HG02885 (cell line): Measurements from ENCODE around the gene AFF1.

Source experiments
- ATAC-seq: cut with Tn5 transposase; IDR thresholded peaks from one replicate; pipeline ENCODE4 v1.9.1; 2021; ENCODE audit warnings: mild to moderate bottlenecking; ENCODE audit not compliant: unreplicated experiment, poor library complexity

Gene AFF1

GRCh38 chr4:87100168-87100567 is 165.4 kb downstream of the AFF1 start:
- ATAC-seq = no peak

- ATAC-seq = no peak
Measured at GRCh38 chr4:87101543-87102199, 166.9 kb downstream of the AFF1 start.

- no peak for ATAC-seq
Measured at GRCh38 chr4:87103086-87103485, 168.3 kb downstream of the AFF1 start.

GRCh38 chr4:87103691-87104187 is 168.9 kb downstream of the AFF1 start:
- ATAC-seq = no peak

- ATAC-seq = no peak
Measured at GRCh38 chr4:87105101-87105845, 170.5 kb downstream of the AFF1 start.

GRCh38 chr4:87108142-87108546 is 173.3 kb downstream of the AFF1 start:
- no peak for ATAC-seq

- ATAC-seq = no peak
Measured at GRCh38 chr4:87109121-87109520, 174.3 kb downstream of the AFF1 start.

GRCh38 chr4:87109945-87110344 is 175.1 kb downstream of the AFF1 start:
- no peak for ATAC-seq

GRCh38 chr4:87112063-87112462 is 177.3 kb downstream of the AFF1 start:
- ATAC-seq = no peak

GRCh38 chr4:87114245-87115062 is 179.6 kb downstream of the AFF1 start:
- no peak for ATAC-seq

- ATAC-seq = no peak
Measured at GRCh38 chr4:87116231-87116630, 181.4 kb downstream of the AFF1 start.

GRCh38 chr4:87117051-87117731 is 182.4 kb downstream of the AFF1 start:
- no peak for ATAC-seq

- ATAC-seq = no peak
Measured at GRCh38 chr4:87117732-87118075, 182.9 kb downstream of the AFF1 start.

GRCh38 chr4:87118421-87118820 is 183.6 kb downstream of the AFF1 start:
- ATAC-seq = no peak

GRCh38 chr4:87118826-87119225 is 184.0 kb downstream of the AFF1 start:
- peak; percentile 43 for ATAC-seq

GRCh38 chr4:87120010-87120409 is 185.2 kb downstream of the AFF1 start:
- ATAC-seq = no peak

GRCh38 chr4:87120411-87121162 is 185.8 kb downstream of the AFF1 start:
- no peak for ATAC-seq

- ATAC-seq = no peak
Measured at GRCh38 chr4:87121341-87122065, 186.7 kb downstream of the AFF1 start.

- ATAC-seq = no peak
Measured at GRCh38 chr4:87122252-87122651, 187.4 kb downstream of the AFF1 start.
